GM12874 (cell line): ENCODE results near the gene AGBL3.

Experiments
- TF ChIP-seq, protein P1 (sequence below): IDR thresholded peaks from 2 replicates; pipeline ENCODE4 v1.5.1; 2011; ENCODE audit warnings: low read depth, mild to moderate bottlenecking, control low read depth, low read length, moderate library complexity; ENCODE audit not compliant: insufficient read depth

Gene AGBL3

GRCh38 chr7:135109562-135109961 lies 123.3 kb downstream of the AGBL3 start:
- TF ChIP-seq, protein P1, sequence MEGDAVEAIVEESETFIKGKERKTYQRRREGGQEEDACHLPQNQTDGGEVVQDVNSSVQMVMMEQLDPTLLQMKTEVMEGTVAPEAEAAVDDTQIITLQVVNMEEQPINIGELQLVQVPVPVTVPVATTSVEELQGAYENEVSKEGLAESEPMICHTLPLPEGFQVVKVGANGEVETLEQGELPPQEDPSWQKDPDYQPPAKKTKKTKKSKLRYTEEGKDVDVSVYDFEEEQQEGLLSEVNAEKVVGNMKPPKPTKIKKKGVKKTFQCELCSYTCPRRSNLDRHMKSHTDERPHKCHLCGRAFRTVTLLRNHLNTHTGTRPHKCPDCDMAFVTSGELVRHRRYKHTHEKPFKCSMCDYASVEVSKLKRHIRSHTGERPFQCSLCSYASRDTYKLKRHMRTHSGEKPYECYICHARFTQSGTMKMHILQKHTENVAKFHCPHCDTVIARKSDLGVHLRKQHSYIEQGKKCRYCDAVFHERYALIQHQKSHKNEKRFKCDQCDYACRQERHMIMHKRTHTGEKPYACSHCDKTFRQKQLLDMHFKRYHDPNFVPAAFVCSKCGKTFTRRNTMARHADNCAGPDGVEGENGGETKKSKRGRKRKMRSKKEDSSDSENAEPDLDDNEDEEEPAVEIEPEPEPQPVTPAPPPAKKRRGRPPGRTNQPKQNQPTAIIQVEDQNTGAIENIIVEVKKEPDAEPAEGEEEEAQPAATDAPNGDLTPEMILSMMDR: no peak

DNA sequence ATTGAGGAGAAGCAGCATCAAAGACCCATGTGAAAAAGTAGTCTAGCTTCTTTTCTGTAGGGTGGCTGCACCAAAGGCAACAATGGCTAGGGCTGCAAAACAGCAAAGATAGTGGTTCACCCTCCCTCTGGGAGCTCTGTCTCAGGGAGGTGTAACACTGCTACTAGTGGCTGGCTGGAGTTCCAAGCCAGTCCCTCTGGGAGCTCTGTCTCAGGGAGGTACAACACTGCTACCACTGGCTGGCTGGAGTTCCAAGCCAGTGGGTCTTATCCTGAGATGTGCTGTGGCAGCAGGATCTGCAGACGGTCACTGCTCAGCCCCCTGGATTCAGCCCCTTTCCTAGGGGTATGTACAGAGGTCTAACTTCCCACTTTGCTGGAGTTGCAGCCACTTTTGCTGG lies 123.7 kb downstream of the AGBL3 start:
- TF ChIP-seq, protein P1: no peak

GRCh38 chr7:135111379-135111778 lies 125.1 kb downstream of the AGBL3 start:
- TF ChIP-seq, protein P1: no peak

DNA sequence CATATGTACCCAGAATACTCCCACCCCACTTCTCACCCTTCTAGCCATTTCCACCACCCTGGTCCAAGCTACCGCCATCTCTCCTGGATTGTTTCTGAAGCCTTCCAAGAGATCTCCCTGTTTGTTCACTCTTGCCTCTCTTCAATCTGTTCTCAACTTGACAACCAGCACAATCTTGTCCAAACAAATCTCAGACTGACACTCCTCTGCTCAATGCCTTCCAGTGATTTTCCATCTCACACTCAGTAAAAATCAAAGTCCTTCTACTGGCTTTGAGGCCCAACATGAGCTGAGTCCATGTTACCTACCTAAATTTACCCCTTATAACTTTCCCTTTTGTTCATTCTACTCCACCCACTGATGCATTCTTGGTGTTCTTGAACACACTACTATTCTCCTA lies 128.3 kb downstream of the AGBL3 start:
- TF ChIP-seq, protein P1: no peak

DNA sequence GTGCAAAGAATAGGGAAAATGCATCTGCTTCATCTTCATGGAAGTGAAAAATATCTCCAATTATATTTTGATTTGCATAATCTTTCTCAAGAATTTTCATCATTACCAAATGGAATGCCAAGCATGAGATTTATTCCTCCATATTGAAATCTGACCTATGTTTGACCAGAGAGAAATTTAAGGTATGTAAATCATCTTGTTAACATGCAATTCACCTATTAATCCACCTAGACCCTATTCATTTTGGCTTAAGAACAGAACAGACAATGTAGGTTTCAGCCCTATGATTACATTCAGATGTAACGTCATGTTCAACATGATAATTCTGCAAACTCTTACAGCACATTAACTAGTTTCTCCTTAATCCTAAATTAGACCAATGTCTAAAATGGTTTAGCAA lies 130.8 kb downstream of the AGBL3 start:
- TF ChIP-seq, protein P1: no peak

- TF ChIP-seq, protein P1: no peak
These were observed 135.6 kb downstream of the AGBL3 start for GRCh38 chr7:135121868-135122267.

DNA sequence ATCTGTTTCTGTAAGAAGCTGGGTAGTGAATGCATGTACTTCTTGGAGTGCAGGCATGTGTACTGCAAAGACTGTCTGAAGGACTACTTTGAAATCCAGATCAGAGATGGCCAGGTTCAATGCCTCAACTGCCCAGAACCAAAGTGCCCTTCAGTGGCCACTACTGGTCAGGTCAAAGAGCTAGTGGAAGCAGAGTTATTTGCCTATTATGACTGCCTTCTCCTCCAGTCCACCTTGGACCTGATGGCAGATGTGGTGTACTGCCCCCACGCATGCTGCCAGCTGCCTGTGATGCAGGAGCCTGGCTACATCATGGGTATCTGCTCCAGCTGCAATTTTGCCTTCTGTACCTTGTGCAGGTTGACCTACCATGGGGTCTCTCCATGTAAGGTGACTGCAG lies 142.6 kb downstream of the AGBL3 start:
- TF ChIP-seq, protein P1: no peak

- TF ChIP-seq, protein P1: no peak
These were observed 143.3 kb downstream of the AGBL3 start for GRCh38 chr7:135129579-135129978.
